ENCODE results near the gene DUSP5. TPM values are rescaled to one million over a fixed set of nuclear protein-coding genes. Genes with fewer than 3 reads are reported as not detected.

DUSP5 gene
- total RNA-seq, 1 experiment from 2014 or later = 14.2 TPM

DNA sequence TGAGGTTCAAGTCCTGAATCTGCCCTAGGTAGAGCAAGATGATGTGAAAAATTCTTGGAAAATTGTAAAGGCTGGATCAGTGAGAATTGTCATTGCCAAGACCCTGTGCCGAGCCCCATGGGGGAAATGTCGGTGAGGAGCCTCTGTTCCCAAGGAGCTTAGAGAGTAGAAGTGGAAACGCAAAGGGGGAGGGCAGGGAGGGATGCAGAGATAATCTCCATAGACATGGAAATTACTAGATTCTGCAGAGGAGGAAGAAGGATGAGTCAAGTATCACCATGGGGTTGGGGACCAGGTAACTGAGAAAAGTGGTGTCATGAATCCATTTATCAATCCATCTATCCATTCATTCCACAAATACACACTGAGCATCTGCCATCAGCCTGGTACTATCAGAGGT, 26.0 kb downstream of the DUSP5 start:
- peaks cover 3% of the 10 kb centered on the region; the same call in 1 of the 2 replicates for H4K20me1 ChIP-seq (ENCODE audit: insufficient read depth)
- POLR2A ChIA-PET (ENCODE audit: unreplicated experiment) = no interaction called here
- H3K36me3 ChIP-seq (ENCODE audit: low read depth) = peaks cover 37% of the 10 kb centered on the region
- intact Hi-C loops (cut with micrococcal nuclease; ENCODE audit: unreplicated experiment) = no loop called here
- H3K4me2 ChIP-seq = no peak overlapping the region
- H3F3A ChIP-seq (ENCODE audit: insufficient read depth, low read depth) = peaks cover 90% of the 10 kb centered on the region
- no peaks in the 10 kb centered on the region for H3K9me2 ChIP-seq (ENCODE audit: insufficient read depth)
- peaks cover 4% of the 10 kb centered on the region; the same call in 1 of the 2 replicates for H3K79me2 ChIP-seq (ENCODE audit: low read depth)
- no peaks in the 10 kb centered on the region for H3K27me3 ChIP-seq (ENCODE audit: insufficient read depth, low read depth)
- TF ChIP-seq, protein P1, sequence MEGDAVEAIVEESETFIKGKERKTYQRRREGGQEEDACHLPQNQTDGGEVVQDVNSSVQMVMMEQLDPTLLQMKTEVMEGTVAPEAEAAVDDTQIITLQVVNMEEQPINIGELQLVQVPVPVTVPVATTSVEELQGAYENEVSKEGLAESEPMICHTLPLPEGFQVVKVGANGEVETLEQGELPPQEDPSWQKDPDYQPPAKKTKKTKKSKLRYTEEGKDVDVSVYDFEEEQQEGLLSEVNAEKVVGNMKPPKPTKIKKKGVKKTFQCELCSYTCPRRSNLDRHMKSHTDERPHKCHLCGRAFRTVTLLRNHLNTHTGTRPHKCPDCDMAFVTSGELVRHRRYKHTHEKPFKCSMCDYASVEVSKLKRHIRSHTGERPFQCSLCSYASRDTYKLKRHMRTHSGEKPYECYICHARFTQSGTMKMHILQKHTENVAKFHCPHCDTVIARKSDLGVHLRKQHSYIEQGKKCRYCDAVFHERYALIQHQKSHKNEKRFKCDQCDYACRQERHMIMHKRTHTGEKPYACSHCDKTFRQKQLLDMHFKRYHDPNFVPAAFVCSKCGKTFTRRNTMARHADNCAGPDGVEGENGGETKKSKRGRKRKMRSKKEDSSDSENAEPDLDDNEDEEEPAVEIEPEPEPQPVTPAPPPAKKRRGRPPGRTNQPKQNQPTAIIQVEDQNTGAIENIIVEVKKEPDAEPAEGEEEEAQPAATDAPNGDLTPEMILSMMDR (conservative IDR thresholded peaks at IDR 0.05) = no peak
- no peak for TF ChIP-seq EZH2 (IDR thresholded peaks at IDR 0.05; ENCODE audit: low read depth)
- BruUV-seq (replicated peaks) = no TSS peak
- H2AFZ ChIP-seq = no peak overlapping the region
- CTCF ChIA-PET = no interaction called here
- DNase-seq = no peak
- no peaks in the 10 kb centered on the region for H3K9me3 ChIP-seq (ENCODE audit: insufficient read depth, low read depth)
- H3K4me3 ChIP-seq = no peak overlapping the region
- peaks cover 35% of the 10 kb centered on the region for H3K4me1 ChIP-seq (replicated peaks; ENCODE audit: insufficient read depth)
- H3K27ac ChIP-seq = no peak overlapping the region

- BruUV-seq (replicated peaks) = no TSS peak
- peaks cover 41% of the 10 kb centered on the region for H3K4me1 ChIP-seq (replicated peaks; ENCODE audit: insufficient read depth)
Measured at GRCh38 chr10:110524179-110524858, 26.6 kb downstream of the DUSP5 start.

DNA sequence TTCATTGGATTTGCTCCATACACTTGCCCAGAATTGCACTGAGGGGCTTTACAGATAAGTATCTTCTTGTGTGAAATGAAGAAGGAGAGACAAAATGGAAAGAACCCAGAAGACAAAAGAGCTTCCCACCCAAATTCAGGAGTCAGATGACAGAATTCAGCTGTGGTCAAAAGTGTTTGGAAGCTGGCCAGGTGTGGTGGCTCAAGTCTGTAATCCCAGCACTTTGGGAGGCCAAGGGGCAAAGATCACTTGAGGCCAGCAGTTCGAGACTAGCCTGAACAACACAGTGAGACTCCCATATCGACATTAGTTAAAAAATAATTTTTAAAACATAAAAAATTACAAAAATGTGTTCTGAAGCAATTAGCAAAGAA, 27.1 kb downstream of the DUSP5 start:
- H3K36me3 ChIP-seq (ENCODE audit: low read depth) = peaks cover 29% of the 10 kb centered on the region; the same call in 1 of the 2 replicates
- H3K27ac ChIP-seq = 0 out of 2 replicates have a peak overlapping the region, but pooled peaks have one; percentile 31
- CTCF ChIA-PET = no interaction called here
- H3K79me2 ChIP-seq (ENCODE audit: low read depth) = peaks cover 4% of the 10 kb centered on the region; the same call in 1 of the 2 replicates
- no peak for DNase-seq
- no peak overlapping the region for H3K4me2 ChIP-seq
- H4K20me1 ChIP-seq (ENCODE audit: insufficient read depth) = peaks cover 3% of the 10 kb centered on the region; the same call in 1 of the 2 replicates
- H3K9me2 ChIP-seq (ENCODE audit: insufficient read depth) = no peaks in the 10 kb centered on the region
- TF ChIP-seq EZH2 (IDR thresholded peaks at IDR 0.05; ENCODE audit: low read depth) = no peak
- TF ChIP-seq, protein P1 (conservative IDR thresholded peaks at IDR 0.05) = no peak
- BruUV-seq (replicated peaks) = no TSS peak
- H3F3A ChIP-seq (ENCODE audit: insufficient read depth, low read depth) = peaks cover 88% of the 10 kb centered on the region
- POLR2A ChIA-PET (ENCODE audit: unreplicated experiment) = no interaction called here
- H3K4me3 ChIP-seq = no peak overlapping the region
- intact Hi-C loops (cut with micrococcal nuclease; ENCODE audit: unreplicated experiment) = no loop called here
- peaks cover 46% of the 10 kb centered on the region for H3K4me1 ChIP-seq (replicated peaks; ENCODE audit: insufficient read depth)
- H3K27me3 ChIP-seq (ENCODE audit: insufficient read depth, low read depth) = no peaks in the 10 kb centered on the region
- H2AFZ ChIP-seq = no peak overlapping the region
- H3K9me3 ChIP-seq (ENCODE audit: insufficient read depth, low read depth) = no peaks in the 10 kb centered on the region

More at GRCh38 chr10:110524179-110524858, 26.6 kb downstream of the DUSP5 start:
- intact Hi-C loops (cut with micrococcal nuclease; ENCODE audit: unreplicated experiment) = no loop called here
- H3K27me3 ChIP-seq (ENCODE audit: insufficient read depth, low read depth) = no peaks in the 10 kb centered on the region
- POLR2A ChIA-PET (ENCODE audit: unreplicated experiment) = no interaction called here
- H3F3A ChIP-seq (ENCODE audit: insufficient read depth, low read depth) = peaks cover 90% of the 10 kb centered on the region
- H3K79me2 ChIP-seq (ENCODE audit: low read depth) = peaks cover 4% of the 10 kb centered on the region; the same call in 1 of the 2 replicates
- no peaks in the 10 kb centered on the region for H3K9me3 ChIP-seq (ENCODE audit: insufficient read depth, low read depth)
- CTCF ChIA-PET = no interaction called here
- H3K4me3 ChIP-seq = no peak overlapping the region
- H2AFZ ChIP-seq = no peak overlapping the region
- TF ChIP-seq EZH2 (IDR thresholded peaks at IDR 0.05; ENCODE audit: low read depth) = no peak
- TF ChIP-seq, protein P1 (conservative IDR thresholded peaks at IDR 0.05) = no peak
- H3K27ac ChIP-seq = 0 out of 2 replicates have a peak overlapping the region, but pooled peaks have one; percentile 31
- no peak overlapping the region for H3K4me2 ChIP-seq
- DNase-seq = no peak
- H3K36me3 ChIP-seq (ENCODE audit: low read depth) = peaks cover 33% of the 10 kb centered on the region
- peaks cover 3% of the 10 kb centered on the region; the same call in 1 of the 2 replicates for H4K20me1 ChIP-seq (ENCODE audit: insufficient read depth)
- no peaks in the 10 kb centered on the region for H3K9me2 ChIP-seq (ENCODE audit: insufficient read depth)

Data from PC-9 (cell line).